Caco-2 (cell line): ENCODE results near the gene WEE2. TPM values are rescaled to one million over a fixed set of nuclear protein-coding genes. Genes with fewer than 3 reads are reported as not detected.

Source experiments
- BruUV-seq: library from RNA; stranded (reverse); fragments of 400-500 nt; replicated peaks from 2 replicates; lab custom pipeline; 2021; lab: Mats Ljungman, UMichigan
- CTCF ChIA-PET: fragments of 300-600 bp; sonication (Branson Sonifier 250); formaldehyde crosslinking; loops from one replicate; lab custom pipeline; 2022; ENCODE audit warnings: antibody characterized with exemption; lab: Charles Lee
- POLR2A ChIA-PET: fragments of 300-600 bp; sonication (Branson Sonifier 250); formaldehyde crosslinking; loops from one replicate; lab custom pipeline; 2022; ENCODE audit warnings: antibody characterized with exemption; lab: Charles Lee
- DNase-seq, 2 experiments: peaks; one replicate each; pipeline versions ENCODE4 v3.0.0 to v3.0.0-alpha.2; 2020 to 2022
- H3K27me3 ChIP-seq: replicated peaks from 2 replicates; pipeline ENCODE4 v1.6.0; 2011; ENCODE audit warnings: low read length; ENCODE audit not compliant: control insufficient read depth, insufficient read depth
- H3K36me3 ChIP-seq: 2 replicates; pipeline ENCODE4 v1.5.1; 2011; ENCODE audit warnings: low read length; ENCODE audit not compliant: control insufficient read depth, insufficient read depth
- H3K4me1 ChIP-seq: fragments of 250-450 bp; sonication (Bioruptor Pico); 2 replicates; pipeline ENCODE4 v1.5.1; 2020; ENCODE audit warnings: mild to moderate bottlenecking
- H3K4me3 ChIP-seq: 2 replicates; pipeline ENCODE4 v1.5.1; 2011; ENCODE audit warnings: low read depth, mild to moderate bottlenecking, control low read depth, low read length
- H3K9me3 ChIP-seq: fragments of 250-450 bp; sonication (Bioruptor Pico); 2 replicates; pipeline ENCODE4 v1.5.1; 2020; ENCODE audit warnings: mild to moderate bottlenecking, moderate library complexity
- H3K27ac Mint-ChIP-seq: one replicate; pipeline ENCODE4 v1.8.0; 2022; ENCODE audit warnings: mixed read lengths; ENCODE audit not compliant: unreplicated experiment
- H3K27me3 Mint-ChIP-seq: one replicate; pipeline ENCODE4 v1.8.0; 2022; ENCODE audit warnings: mixed read lengths; ENCODE audit not compliant: insufficient read depth, unreplicated experiment
- H3K36me3 Mint-ChIP-seq: one replicate; pipeline ENCODE4 v1.8.0; 2022; ENCODE audit warnings: mild to moderate bottlenecking, mixed read lengths; ENCODE audit not compliant: insufficient read depth, unreplicated experiment
- H3K4me1 Mint-ChIP-seq: one replicate; pipeline ENCODE4 v1.8.0; 2022; ENCODE audit warnings: low read depth, mixed read lengths; ENCODE audit not compliant: unreplicated experiment
- H3K4me3 Mint-ChIP-seq: one replicate; pipeline ENCODE4 v1.8.0; 2022; ENCODE audit warnings: mild to moderate bottlenecking, moderate library complexity, mixed read lengths; ENCODE audit not compliant: unreplicated experiment
- H3K9me3 Mint-ChIP-seq: one replicate; pipeline ENCODE4 v1.8.0; 2022; ENCODE audit warnings: mixed read lengths; ENCODE audit not compliant: unreplicated experiment
- intact Hi-C: fragments of 100-400 bp; cut with micrococcal nuclease; formaldehyde crosslinking; loops from one replicate; pipeline ENCODE4 v1.10.0; 2022; ENCODE audit not compliant: unreplicated experiment
- total RNA-seq: library from RNA; stranded (reverse); gene quantifications from 2 replicates; pipeline ENCODE4 v1.2.3, GENCODE V29; 2022
- TF ChIP-seq, protein P1 (sequence below), 2 experiments: fragments of 200-600 bp in 1 of 2; IDR thresholded peaks; 1 replicate in 1 of 2; 2 replicates in 1 of 2; pipeline versions ENCODE4 v1.5.1 to v1.8.0; 2011 to 2022; ENCODE audit warnings: antibody characterized with exemption in 1 of 2, control low read depth in 1 of 2, inconsistent platforms in 1 of 2, low read depth in 1 of 2, low read length in 1 of 2, mild to moderate bottlenecking in 1 of 2, moderate library complexity in 1 of 2; ENCODE audit not compliant: insufficient read depth in 1 of 2, severe bottlenecking in 1 of 2, unreplicated experiment in 1 of 2

Gene WEE2
- total RNA-seq, 1 experiment from 2014 or later, result 1.0 TPM

DNA sequence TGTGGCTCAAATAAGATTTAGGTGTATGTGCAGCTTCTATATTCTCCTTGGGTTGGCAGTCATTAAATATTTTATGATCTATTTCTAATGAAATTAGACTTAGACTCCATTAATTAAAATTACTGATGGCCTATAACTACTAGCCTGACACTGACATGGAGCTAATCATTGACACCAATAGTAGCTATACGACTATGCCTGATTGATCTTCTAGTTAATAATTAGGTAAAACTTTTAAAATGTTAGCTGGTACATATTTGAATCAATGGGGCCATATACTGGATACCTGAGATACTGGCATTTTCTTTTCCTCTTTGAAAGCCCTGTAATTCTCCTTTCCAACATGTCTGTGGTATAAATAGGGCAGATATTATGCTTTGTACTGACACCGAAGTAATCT is 14.4 kb downstream of the WEE2 start:
- no peak for DNase-seq
- intact Hi-C loops, result no loop called here
- BruUV-seq, result no TSS peak
- no peaks in the 10 kb centered on the region for H3K36me3 Mint-ChIP-seq
- H3K4me3 Mint-ChIP-seq, result no peak overlapping the region
- Histone ChIP-seq H3K4me3 (no peak overlapping the region), H3K9me3 (no peaks in the 10 kb centered on the region), H3K27me3 (no peaks in the 10 kb centered on the region), H3K4me1 (no peaks in the 10 kb centered on the region), H3K36me3 (no peaks in the 10 kb centered on the region)
- ChIA-PET POLR2A (no interaction called here), CTCF (no interaction called here)
- TF ChIP-seq, protein P1, sequence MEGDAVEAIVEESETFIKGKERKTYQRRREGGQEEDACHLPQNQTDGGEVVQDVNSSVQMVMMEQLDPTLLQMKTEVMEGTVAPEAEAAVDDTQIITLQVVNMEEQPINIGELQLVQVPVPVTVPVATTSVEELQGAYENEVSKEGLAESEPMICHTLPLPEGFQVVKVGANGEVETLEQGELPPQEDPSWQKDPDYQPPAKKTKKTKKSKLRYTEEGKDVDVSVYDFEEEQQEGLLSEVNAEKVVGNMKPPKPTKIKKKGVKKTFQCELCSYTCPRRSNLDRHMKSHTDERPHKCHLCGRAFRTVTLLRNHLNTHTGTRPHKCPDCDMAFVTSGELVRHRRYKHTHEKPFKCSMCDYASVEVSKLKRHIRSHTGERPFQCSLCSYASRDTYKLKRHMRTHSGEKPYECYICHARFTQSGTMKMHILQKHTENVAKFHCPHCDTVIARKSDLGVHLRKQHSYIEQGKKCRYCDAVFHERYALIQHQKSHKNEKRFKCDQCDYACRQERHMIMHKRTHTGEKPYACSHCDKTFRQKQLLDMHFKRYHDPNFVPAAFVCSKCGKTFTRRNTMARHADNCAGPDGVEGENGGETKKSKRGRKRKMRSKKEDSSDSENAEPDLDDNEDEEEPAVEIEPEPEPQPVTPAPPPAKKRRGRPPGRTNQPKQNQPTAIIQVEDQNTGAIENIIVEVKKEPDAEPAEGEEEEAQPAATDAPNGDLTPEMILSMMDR (IDR thresholded peaks at IDR 0.05; ENCODE audit: insufficient read depth in 1 of 2, low read depth in 1 of 2, low read length in 1 of 2, severe bottlenecking in 1 of 2, unreplicated experiment in 1 of 2), result no peak
- H3K27ac Mint-ChIP-seq, result no peak overlapping the region
- H3K27me3 Mint-ChIP-seq, result no peaks in the 10 kb centered on the region
- H3K4me1 Mint-ChIP-seq, result no peaks in the 10 kb centered on the region
- H3K9me3 Mint-ChIP-seq, result no peaks in the 10 kb centered on the region

DNA sequence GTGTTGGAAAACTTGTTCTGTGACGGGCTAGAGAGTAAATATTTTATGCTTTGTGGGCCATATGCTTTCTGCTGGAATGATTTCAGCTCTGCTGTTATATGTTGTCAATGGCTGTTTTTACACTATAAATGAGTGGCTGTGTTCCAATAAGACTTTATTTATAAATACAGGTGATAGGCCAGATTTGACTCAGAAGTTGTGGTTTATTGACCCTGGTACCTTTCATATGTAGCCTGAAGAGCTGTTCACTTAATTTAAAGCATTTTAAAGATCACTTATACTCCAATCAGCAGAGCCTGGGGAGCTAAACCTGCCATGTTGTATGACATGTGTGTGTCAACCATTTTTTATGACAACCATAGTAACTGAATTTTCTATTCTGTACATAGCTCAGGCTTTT is 20.9 kb downstream of the WEE2 start:
- intact Hi-C loops, result no loop called here
- Mint-ChIP-seq H3K4me3 (no peak overlapping the region), H3K9me3 (no peaks in the 10 kb centered on the region), H3K4me1 (no peaks in the 10 kb centered on the region), H3K27me3 (no peaks in the 10 kb centered on the region), H3K36me3 (no peaks in the 10 kb centered on the region), H3K27ac (no peak overlapping the region)
- no peaks in the 10 kb centered on the region for H3K9me3 ChIP-seq
- no peaks in the 10 kb centered on the region for H3K4me1 ChIP-seq
- TF ChIP-seq, protein P1 (IDR thresholded peaks at IDR 0.05; ENCODE audit: insufficient read depth in 1 of 2, low read depth in 1 of 2, low read length in 1 of 2, severe bottlenecking in 1 of 2, unreplicated experiment in 1 of 2), result no peak
- no peak overlapping the region for H3K4me3 ChIP-seq
- DNase-seq, result no peak
- no peaks in the 10 kb centered on the region for H3K27me3 ChIP-seq
- ChIA-PET CTCF (no interaction called here), POLR2A (no interaction called here)
- H3K36me3 ChIP-seq, result no peaks in the 10 kb centered on the region
- BruUV-seq, result no TSS peak

GRCh38 chr7:141731476-141732149 is 23.5 kb downstream of the WEE2 start:
- CTCF ChIA-PET, result interaction anchor here (2.5 kb wide), 1 partner anchor 77 kb away, joined by 12 read pairs; no protein-coding TSS in a partner anchor
- H3K4me3 ChIP-seq, result no peak overlapping the region
- intact Hi-C loops, result no loop called here

More at GRCh38 chr7:141731476-141732149, 23.5 kb downstream of the WEE2 start:
- no peak overlapping the region for H3K27ac Mint-ChIP-seq
- no peaks in the 10 kb centered on the region for H3K27me3 Mint-ChIP-seq
- DNase-seq, result no peak
- TF ChIP-seq, protein P1 (IDR thresholded peaks at IDR 0.05; ENCODE audit: insufficient read depth in 1 of 2, low read depth in 1 of 2, low read length in 1 of 2, severe bottlenecking in 1 of 2, unreplicated experiment in 1 of 2), result no peak
- Histone ChIP-seq H3K36me3 (no peaks in the 10 kb centered on the region), H3K27me3 (no peaks in the 10 kb centered on the region), H3K9me3 (no peaks in the 10 kb centered on the region), H3K4me1 (no peaks in the 10 kb centered on the region)
- no TSS peak for BruUV-seq
- no peaks in the 10 kb centered on the region for H3K9me3 Mint-ChIP-seq
- POLR2A ChIA-PET, result interaction anchor here (0.6 kb wide), 1 partner anchor 41 kb away, joined by 4 read pairs; no protein-coding TSS in a partner anchor
- H3K4me3 Mint-ChIP-seq, result no peak overlapping the region
- H3K36me3 Mint-ChIP-seq, result no peaks in the 10 kb centered on the region
- no peaks in the 10 kb centered on the region for H3K4me1 Mint-ChIP-seq
